ENCODE data around the gene METTL15.
"Not testable (repeated sequence)": the region's sequence is repeated elsewhere in the genome, so short reads cannot be mapped to it uniquely, and the experiment has no call there.

The METTL15 gene

DNA sequence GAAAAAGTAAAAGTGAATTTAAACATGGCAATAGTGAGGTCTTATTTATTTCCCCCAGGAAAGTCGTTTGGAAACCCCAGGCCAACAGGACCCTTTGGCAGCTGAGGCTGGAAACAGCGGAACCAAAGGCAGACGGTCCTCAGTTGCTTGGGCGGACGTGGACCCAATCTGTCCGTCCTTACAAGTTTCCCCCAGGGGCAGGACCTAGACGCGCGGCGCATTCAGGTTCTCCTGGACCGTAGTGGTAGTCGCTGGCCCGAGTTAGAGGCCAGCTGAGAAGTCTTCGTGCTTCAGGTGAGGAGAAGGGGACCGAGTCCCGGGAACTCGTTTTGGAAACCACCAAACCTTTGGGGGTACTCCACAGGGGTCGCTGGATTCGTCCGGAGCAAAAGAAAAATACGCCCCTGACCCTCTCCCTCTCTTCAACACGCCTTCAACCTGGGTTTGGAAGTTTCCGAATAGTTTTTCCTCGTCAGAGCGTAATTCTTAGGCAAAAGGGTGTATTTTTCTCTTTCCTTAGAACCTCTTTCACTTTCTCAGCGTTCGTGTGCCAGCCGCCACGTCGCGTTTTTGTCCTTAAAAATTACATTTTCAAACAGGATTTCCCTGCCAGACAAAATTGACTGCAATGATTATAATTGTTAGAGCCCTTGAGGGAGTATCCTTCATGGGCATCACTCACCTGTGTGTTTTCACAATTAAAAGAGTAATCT is 2.1 kb downstream of the METTL15 start:
- DNase-seq (ENCODE audit: low spot score) = peak; percentile 77

DNA sequence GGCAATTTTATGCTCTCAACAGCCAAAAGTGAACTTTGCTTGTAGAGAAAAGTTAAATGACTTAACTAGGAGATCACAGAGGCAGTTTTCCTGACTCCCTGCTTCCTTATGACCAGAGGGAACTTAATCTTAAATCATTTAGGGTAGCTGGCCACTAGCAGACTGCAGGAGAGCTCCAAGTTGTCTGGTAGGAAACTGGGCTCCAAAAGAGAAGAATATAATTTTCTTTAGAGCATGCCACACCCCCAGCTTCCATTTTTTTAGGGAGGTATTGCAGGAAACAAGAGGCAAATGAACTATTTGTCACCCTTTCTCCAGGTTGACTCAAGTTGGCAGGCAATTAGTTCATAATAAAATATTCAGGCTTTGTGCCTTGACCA is 2.6 kb downstream of the METTL15 start:
- peak; percentile 1 for DNase-seq (ENCODE audit: low spot score)

DNA sequence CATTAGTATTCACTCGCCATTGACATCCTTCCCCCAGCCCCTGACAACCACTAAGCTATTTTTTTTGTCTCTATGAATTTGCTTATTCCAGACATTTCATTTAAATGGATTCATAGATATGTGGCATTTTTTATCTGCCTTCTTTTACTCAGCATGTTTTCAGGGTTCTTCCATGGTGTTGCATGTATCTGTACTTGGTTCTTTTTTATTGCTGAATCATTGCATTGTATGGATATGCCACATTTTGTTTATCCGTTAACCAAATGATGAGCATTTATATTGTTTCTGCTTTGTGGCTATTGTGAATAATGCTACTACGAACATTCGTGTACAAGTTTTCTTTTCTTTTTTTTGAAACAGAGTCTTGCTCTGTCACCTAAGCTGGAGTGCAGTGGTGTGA is 5.9 kb downstream of the METTL15 start:
- no peak for DNase-seq (ENCODE audit: low spot score)

DNA sequence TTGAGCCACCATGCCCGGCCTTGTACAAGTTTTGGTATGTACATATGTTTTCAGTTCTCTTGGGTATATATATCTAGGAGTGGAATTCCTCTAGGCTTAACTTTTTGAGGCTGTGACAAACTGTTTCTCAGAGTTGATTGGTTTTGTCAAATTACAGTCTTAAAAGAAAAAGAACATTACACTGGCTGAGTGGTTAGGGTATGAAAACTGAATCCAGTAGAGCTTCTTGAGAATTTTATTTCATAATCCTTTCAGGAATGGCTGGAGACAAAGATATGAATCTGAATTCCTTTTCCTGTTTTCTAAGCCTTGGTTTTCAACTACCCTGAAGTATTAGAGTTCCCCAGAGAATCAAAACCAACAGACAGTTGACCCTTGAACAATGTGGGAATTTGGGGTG is 6.5 kb downstream of the METTL15 start:
- no peak for DNase-seq (ENCODE audit: low spot score)

DNA sequence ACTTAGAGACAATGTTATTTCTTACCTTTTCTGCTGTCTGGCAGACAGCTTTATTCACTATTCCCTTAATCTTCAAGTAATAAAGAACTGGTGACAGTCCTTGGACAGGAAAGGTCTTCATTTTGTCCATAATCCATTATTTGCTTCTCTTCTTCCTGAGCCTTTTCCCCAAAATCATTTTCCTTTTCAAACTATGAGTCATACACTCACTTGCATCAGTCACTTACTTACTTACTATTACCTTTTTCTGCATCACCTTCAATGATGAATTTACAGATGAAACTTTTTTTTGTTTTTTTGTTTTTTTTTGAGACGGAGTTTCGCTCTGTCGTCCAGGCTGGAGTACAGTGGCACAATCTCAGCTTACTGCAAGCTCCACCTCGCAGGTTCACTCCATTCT is 9.5 kb downstream of the METTL15 start:
- no peak for DNase-seq (ENCODE audit: low spot score)

DNA sequence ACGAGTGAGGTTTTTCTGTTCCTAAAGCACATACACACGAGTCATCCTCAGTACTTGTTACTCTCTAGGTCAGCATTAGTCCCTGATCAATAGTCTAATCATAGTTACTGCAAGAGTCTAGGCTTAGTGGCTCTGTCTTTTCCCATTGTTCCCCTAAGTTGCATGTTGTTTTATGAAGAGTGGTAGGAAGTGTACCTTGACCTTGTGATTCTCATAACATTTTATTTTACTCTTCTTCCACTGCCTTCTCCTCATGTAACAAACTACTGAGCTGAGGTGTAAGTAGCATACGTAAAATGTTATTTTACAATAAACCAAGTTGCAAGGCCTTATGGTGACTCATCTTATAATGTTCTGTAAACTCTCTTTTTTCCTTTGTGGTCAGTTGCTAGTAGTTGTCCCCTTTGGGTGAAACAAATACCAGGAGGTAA is 15.0 kb downstream of the METTL15 start:
- DNase-seq (ENCODE audit: low spot score) = peak; percentile 25

DNA sequence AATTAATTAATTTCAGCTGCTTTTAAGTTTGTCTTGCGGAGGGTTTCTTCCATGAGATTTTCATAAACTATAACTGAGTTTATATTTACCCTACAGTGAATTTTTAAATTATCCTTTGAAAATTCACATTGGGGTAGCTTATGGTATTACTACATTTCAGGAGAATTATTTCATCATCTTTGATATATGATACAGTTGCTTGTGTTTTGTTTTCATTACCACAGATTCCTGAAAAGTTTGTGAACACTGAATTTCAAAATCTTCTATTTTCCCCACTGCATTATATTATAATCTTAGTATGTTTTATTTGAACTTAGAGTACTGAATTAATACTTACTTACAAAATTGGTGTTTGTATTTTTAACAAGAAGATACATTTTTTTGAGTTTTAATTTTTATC is 24.4 kb downstream of the METTL15 start:
- DNase-seq (ENCODE audit: low spot score) = no peak

DNA sequence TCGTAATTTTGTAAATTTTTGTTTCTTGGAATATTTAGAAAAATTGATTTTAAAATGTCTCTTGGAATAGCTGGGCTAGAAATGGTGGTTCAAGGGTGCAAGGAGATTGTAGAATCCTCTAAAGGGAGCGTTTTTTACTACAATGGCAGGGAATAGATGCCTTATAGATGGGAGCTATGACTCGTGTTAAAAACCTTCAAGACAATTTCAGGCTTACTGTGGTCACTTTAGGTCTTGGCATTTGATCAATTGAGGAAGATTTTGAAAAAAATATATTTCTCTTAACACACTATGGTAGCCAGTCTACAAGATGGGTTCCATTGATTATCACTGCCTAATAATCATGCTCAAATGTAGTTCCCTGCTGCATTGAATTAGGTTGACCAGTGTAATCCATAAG is 25.0 kb downstream of the METTL15 start:
- DNase-seq (ENCODE audit: low spot score) = no peak

DNA sequence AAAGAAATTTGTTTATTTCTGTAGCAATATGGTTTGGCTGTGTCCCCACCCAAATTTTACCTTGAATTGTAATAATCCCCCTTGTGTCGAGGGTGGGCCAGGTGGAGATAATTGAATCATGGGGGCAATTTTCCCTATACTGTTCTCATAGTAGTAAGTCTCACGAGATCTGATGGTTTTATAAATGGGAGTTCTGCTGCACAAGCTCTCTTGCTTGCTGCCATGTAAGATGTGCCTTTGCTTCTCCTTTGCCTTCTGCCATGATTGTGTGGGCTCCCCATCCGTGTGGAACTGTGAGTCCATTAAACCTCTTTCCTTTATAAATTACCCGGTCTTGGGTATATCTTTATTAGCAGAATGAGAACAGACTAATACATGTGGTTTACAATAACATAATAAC is 28.0 kb downstream of the METTL15 start:
- DNase-seq (ENCODE audit: low spot score) = not testable (repeated sequence)

DNA sequence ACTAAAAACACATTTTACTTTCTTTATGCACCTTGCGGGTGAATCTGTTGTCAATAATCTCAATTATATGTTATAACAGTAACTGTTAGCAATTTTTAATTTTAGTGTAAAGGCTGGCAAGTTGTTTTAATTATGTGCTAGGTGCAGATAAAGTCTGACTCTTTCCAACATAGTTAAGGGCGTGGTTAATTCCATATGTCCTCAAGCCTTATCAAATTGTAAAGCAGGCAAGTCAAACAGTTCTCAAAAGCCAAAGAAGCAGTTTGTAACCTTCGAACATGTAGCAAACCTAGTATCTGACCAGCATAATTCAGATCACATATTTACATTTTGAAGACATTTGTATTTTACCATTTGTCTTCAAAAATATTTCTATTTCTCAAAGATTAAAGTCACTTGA is 29.2 kb downstream of the METTL15 start:
- DNase-seq (ENCODE audit: low spot score) = no peak

DNA sequence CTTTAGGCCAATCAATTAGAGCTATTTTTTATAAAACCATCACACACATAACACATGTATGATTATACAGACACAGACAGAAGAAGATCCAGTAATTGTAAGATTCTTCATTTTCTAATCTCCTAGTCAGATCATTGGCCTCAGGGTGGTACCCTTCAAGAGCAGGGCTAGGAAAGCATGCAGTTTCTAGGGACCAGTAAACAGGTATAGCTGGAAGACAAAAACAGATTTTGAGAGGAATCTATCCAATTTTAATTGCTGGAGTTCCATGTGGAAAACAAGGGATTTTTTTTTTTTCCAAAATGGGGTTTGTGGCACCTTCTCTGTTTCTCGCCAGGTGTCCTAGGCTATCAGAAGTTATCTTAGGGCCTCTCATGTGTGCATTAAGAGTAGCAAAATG is 29.6 kb downstream of the METTL15 start:
- DNase-seq (ENCODE audit: low spot score) = no peak

DNA sequence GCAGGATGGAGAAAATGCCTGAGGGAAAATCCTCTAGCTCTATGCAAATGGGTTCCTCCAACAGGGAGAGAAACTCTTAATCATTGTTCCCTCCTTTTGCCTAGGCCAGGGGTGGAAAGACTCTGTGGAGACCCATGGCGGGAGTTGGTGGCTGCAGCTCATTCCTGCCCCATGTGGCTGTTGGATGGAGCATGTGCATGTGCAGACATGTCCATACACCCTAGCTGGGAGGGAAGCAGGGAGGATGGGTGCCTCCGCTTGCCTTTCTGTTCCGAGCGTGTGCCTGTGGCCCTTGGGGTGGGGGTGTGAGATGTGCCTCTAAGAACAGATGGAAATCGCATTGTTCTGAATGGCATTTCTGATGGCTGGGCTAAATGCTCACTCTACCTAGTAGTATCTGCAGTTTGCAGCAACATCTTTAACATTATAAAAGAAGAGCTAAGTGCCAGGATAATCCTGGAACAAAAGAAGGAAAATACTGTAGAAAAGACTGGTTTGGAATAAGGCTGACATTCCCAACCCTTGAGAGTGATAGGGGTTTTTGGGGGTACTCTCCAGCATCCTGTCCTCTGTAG is 31.7 kb downstream of the METTL15 start:
- no peak for DNase-seq (ENCODE audit: low spot score)

DNA sequence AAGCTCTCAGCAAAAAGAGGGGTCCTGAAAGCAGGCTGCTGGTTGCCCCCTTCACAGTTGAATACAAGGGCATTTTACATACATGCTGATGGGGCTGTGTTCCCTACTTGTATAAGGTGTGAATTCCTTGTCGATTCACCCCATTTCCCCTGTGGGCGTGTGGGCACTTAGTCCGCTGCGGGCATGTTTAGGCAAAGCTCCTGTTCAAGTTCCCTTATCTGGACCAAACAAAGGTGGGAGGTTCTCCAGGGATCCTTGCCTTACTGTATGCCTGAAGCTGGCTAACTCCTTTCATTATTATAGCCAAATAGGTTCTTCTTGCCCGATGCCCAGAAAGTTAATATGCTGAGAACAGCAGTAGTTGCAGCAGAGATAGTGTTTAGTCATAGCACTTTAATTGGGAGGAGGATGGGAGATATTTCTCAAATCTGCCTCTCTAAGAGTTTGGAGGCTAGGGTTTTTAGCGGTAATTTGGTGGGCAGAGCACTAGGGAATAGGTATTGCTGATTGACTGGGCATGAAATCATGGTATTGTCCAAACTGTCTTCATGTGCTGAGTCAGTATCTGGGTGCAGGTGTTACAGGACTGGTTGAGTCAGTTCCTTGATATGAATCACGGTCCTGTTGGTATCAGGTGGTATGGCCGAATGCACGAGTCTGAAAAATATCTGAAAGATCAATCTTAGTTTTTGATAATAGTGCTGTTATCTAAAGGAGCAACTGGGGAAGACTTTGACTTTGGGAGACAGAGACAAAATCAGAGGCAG is 32.7 kb downstream of the METTL15 start:
- no peak for DNase-seq (ENCODE audit: low spot score)

DNA sequence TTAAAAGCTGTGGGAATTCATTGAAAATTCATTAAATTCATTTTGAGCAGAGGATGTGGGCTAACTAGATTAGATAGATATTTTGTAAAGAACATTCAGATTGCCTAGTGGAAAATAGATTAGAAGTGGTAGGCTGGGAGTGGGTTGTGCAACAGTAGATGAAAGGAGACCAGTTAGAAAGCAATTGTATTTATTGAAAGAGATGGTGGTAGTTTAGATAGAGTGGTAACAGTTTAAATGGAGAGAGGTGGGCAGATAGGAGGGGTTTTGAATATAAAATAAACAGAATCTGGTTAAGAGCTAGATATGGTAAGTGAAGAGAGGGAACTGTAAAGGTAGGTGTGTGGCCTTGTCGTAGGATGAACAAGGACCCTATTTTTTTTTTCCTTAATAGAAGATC is 34.5 kb downstream of the METTL15 start:
- DNase-seq (ENCODE audit: low spot score) = no peak

DNA sequence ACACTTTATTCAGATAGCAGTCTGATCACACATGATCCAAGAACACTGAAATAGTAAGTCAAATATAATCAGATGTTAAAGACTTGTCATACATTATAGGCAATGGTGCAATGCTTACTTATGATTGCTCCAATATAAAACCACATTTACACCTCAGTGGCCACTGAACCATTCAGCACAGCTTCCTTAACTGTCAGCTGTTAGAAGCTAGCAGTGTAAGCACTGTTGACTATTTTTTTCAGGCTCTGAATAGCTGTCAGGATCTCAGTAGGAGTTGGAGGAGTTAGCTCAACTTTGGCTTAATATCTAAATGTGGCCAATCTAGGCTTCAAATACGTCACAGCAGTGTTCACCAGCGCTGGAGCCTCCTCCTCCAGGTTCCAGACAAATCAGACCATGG is 36.6 kb downstream of the METTL15 start:
- no peak for DNase-seq (ENCODE audit: low spot score)

DNA sequence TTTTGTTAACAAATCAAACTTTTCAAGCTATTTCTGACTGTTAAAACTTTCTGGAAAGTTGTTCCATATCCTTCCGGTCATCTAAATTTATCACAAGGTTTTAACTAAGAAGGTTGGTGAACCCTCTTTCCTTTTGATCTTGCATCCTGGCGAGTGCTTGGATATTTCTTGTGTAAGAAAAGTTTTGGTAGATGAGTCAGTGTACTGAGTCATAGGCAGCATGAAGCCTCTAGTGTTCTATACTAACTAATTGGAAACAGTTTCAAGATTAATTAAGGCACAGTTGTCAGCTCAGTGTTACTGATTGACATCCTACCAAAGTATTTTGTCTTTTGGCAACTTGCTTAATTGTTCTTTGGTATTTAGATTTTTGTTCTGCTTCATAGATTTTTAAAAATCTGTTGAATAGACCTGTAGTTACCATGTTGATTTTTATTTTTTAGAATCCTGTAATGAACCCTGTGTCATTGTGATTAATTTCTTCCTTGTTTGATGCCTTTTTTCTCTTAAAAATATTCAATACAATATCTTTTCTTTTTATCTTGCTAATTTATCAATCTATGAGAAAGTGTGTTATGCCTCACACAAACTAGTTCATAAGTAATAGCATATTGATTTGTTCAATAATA is 38.0 kb downstream of the METTL15 start:
- DNase-seq (ENCODE audit: low spot score) = peak; percentile 75

DNA sequence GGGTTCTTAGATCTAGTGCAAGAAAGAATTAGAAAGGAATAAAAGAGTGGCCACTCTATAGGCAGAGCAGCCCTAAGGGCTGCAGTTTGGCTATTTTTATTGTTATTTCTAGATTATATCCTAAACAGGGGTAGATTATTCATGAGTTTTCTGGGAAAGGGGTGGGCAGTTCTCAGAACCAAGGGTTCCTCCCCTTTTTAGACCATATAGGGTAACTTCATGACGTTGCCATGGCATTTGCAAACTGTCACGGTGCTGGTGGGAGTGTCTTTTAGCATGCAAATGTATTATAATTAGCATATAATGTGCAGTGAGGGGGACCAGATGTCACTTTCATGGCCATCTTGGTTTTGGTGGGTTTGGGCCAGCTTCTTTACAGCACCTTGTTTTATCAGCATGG is 44.6 kb downstream of the METTL15 start:
- no peak for DNase-seq (ENCODE audit: low spot score)

DNA sequence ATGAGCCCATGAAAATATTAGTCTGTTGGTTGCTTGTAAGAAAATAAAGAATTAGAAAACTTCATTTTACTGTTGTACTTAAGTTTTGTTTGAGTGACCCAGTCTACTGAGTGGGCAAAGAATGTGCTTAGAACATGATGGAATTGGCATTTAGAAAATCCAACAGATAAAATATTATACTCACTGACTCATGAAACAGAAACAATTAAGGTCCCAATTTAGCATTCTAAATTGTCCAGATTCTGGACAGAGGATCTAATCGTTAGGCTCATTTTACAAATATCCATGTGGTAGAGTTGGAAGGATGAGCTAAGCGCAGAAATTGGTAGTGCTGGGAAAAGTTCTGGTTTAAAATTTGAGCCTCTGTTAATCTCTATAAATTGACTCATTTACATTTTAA is 45.4 kb downstream of the METTL15 start:
- no peak for DNase-seq (ENCODE audit: low spot score)

DNA sequence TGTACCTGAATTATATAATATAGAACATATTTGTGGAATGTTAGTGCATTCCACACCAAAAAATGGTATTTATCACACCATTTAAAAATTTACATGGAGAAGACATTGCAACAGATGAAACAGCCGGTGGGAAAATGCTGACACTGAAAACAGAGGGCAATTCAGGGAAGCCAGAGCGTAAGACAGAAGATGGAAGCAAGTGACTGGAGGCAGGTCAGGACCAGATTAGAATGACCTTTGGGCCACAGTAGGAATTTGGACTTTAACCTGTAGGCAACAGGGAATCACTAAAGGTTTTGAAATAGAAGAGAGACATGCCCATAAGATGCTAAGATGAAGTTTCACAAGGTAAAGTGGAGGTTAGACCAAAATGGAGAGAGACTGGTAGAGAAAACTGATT is 60.5 kb downstream of the METTL15 start:
- DNase-seq (ENCODE audit: low spot score) = no peak

DNA sequence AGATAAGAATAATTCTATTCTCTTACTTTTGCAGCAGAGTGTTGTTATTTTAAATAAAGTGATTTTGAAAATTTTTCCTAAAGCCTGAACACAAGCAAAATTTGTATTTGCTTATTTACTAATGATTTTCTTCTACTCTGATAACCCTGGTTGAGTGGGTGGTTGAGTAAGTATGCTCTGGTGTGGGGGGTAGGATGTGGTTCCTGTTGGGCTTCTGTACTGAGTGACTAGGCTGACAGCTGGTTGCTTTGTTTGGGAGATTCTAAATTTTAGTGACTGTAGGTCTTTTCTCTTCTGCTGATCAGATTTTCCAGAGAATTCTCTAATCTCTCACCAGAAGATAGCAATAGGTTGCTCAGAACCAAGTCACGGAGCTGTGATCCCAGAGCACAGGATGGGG is 61.6 kb downstream of the METTL15 start:
- DNase-seq (ENCODE audit: low spot score) = no peak

DNA sequence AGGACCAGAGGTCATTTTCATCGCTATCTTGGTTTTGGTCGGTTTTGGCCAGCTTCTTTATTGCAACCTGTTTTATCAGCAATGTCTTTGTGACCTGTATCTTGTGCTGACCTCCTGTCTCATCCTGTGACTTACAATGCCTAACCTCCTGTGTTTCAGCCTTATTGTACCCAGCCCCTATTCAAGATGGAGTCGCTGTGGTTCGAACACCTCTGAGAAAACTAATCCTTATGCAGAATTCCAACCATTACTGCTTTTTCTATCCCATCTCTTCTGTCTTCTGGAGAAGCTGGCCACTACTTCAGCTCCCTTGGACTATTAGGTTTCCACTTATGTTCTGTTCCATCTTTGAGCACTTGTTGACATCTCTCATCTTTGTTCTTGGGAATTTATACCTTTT is 62.6 kb downstream of the METTL15 start:
- DNase-seq (ENCODE audit: low spot score) = no peak

DNA sequence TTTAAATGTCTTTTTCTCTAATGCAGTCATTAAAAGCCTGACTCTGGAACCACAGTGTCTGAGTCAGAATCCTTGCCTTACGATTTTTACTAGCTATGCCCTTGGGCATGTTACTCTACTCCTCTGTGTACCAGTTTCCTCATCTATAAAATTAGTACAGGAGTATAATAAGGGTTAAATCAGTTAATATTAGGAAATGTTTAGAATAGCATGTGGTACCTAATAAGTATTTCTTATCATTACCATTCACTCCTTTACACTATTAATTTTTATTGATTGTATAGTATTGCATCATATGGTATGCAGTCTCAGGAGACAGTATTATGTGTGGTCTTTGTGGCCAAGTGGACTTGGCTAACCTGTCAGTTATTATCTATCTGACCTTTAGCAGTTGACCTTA is 68.2 kb downstream of the METTL15 start:
- peak; percentile 12 for DNase-seq (ENCODE audit: low spot score)

DNA sequence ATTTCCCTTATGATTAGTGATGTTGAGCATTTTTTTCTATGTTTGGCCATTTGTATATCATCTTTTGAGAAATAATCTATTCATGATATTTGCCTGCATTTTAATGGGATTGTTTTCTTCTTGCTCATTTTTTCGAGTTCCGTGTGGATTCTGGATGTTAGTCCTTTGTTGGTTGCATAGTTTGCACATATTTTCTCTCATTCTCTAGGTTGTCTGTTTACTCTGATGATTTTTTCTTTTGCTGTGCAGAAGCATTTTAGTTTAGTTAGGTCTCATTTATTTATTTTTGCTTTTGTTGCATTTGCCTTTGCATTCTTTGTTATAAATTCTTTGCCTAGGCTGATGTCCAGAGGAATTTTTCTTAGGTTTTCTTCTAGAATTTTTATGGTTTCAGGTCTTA is 87.3 kb downstream of the METTL15 start:
- no peak for DNase-seq (ENCODE audit: low spot score)
